CD4-positive, CD25-positive, alpha-beta regulatory T cell (primary cell): ENCODE results near the gene RIN3. TPM values are rescaled to one million over a fixed set of nuclear protein-coding genes. Genes with fewer than 3 reads are reported as not detected.

Source experiments
- ATAC-seq, 2 donors: fragments of 150-1000 bp; cut with Tn5 transposase; one replicate each; pipeline ENCODE4 v1.10.0; 2021; ENCODE audit warnings: low read depth in 2 of 2, moderate number of reproducible peaks in 2 of 2, moderate library complexity in 1 of 2
- DNase-seq, 3 donors: peaks; one replicate each; pipeline versions ENCODE4 v3.0.0 to v3.0.0-alpha.2; 2012 to 2022; ENCODE audit warnings: mixed read lengths in 1 of 3
- H3K27ac ChIP-seq: one replicate; pipeline ENCODE4 v1.7.0; 2013; ENCODE audit warnings: mild to moderate bottlenecking, low read length; ENCODE audit not compliant: insufficient read depth, poor library complexity, severe bottlenecking
- H3K27me3 ChIP-seq: one replicate; pipeline ENCODE4 v1.7.0; 2013; ENCODE audit warnings: low read length; ENCODE audit not compliant: control insufficient read depth, insufficient read depth
- H3K36me3 ChIP-seq: one replicate; pipeline ENCODE4 v1.7.0; 2013; ENCODE audit warnings: mild to moderate bottlenecking, low read length, moderate library complexity; ENCODE audit not compliant: control insufficient read depth, insufficient read depth
- H3K4me1 ChIP-seq: 2 replicates; pipeline ENCODE4 v1.7.0; 2013; ENCODE audit warnings: mild to moderate bottlenecking, low read length; ENCODE audit not compliant: insufficient read depth, control insufficient read depth, poor library complexity, severe bottlenecking
- H3K4me3 ChIP-seq: one replicate; pipeline ENCODE4 v1.7.0; 2013; ENCODE audit warnings: low read depth, mild to moderate bottlenecking, low read length, moderate library complexity
- H3K9me3 ChIP-seq, 2 experiments: 1 replicate in 1 of 2; 2 replicates in 1 of 2; pipeline ENCODE4 v1.7.0; 2013; ENCODE audit warnings: low read length in 2 of 2, mild to moderate bottlenecking in 1 of 2, moderate library complexity in 1 of 2; ENCODE audit not compliant: control insufficient read depth in 2 of 2
- H3K27ac Mint-ChIP-seq, 3 donors: one replicate each; pipeline ENCODE4 v1.8.0; 2020 to 2022; ENCODE audit warnings: mild to moderate bottlenecking in 3 of 3, mixed read lengths in 3 of 3, moderate library complexity in 2 of 3
- H3K27me3 Mint-ChIP-seq: one replicate; pipeline ENCODE4 v1.8.0; 2022; ENCODE audit warnings: mild to moderate bottlenecking, mixed read lengths
- H3K36me3 Mint-ChIP-seq: one replicate; pipeline ENCODE4 v1.8.0; 2020; ENCODE audit warnings: mixed read lengths
- H3K4me1 Mint-ChIP-seq, 4 donors: one replicate each; pipeline ENCODE4 v1.8.0; 2020 to 2022; ENCODE audit warnings: mixed read lengths in 4 of 4, mild to moderate bottlenecking in 1 of 4
- H3K4me3 Mint-ChIP-seq, 4 donors: one replicate each; pipeline ENCODE4 v1.8.0; 2020 to 2022; ENCODE audit warnings: mild to moderate bottlenecking in 4 of 4, mixed read lengths in 4 of 4, moderate library complexity in 3 of 4
- H3K9me3 Mint-ChIP-seq, 7 donors: one replicate each; pipeline ENCODE4 v1.8.0; 2020 to 2022; ENCODE audit warnings: mixed read lengths in 7 of 7, mild to moderate bottlenecking in 3 of 7, moderate library complexity in 2 of 7
- polyA plus RNA-seq, 4 donors: library from polyadenylated mRNA; unstranded; fragments of 300-500 nt; fragmentation: Illumina TruSeq; gene quantifications; one replicate each; pipeline ENCODE4 v1.2.3, GENCODE V29; 2021
- total RNA-seq: library from RNA; stranded (reverse); gene quantifications from one replicate; pipeline ENCODE4 v1.2.3, GENCODE V29; 2022

The RIN3 gene
- total and polyA plus RNA-seq, 5 donors from 2014 or later = 21.0 to 120 (median 25.0) TPM

GRCh38 chr14:92564344-92565039, 50.9 kb downstream of the RIN3 start:
- peaks cover 0 to 7% (median 3%) of the 10 kb centered on the region in 7 donors for H3K9me3 Mint-ChIP-seq
- H3K27me3 ChIP-seq = no peaks in the 10 kb centered on the region
- peak overlapping the region in 1 of 3 donors; percentile 11 for H3K27ac Mint-ChIP-seq
- H3K4me3 ChIP-seq = no peak overlapping the region
- peaks cover 5% of the 10 kb centered on the region for H3K36me3 Mint-ChIP-seq
- no peaks in the 10 kb centered on the region for H3K9me3 ChIP-seq
- no peaks in the 10 kb centered on the region for H3K36me3 ChIP-seq
- no peaks in the 10 kb centered on the region for H3K27me3 Mint-ChIP-seq
- ATAC-seq = no peak
- peaks cover 32% of the 10 kb centered on the region for H3K4me1 ChIP-seq
- DNase-seq = no peak
- H3K4me1 Mint-ChIP-seq = peaks cover 11 to 52% (median 32%) of the 10 kb centered on the region in 4 donors
- no peak overlapping the region for H3K27ac ChIP-seq
- H3K4me3 Mint-ChIP-seq = no peak overlapping the region

DNA sequence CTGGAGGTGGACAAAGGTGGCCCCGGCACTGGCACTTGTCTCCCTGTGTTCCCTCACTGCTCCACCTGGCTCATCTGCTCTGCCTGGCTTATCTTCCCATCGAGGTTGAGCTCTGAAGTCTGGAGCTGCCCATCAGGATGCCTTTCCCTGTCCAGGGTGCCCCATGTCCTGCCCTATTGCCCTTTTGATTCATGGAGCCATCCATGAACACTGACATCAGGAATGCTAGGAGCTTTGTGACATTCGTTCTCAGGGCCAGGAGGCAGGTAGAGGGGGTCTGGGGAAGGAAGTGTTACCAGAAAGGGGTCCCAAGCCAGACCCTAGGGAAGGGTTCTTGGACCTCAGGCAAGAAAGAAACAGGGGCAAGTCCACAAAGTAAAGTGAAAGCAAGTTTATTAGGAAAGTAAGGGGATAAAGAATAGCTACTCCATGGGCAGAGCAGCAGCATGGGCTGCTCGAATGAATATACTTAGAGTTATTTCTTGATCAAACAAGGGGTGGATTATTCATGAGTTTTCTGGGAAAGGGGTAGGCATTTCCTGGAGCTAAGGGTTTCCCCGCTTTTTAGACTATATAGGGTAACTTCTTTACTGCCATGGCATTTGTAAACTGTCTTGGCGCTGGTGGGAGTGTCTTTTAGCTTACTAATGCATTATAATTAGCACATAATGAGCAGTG, 51.6 kb downstream of the RIN3 start:
- peaks cover 0 to 7% (median 3%) of the 10 kb centered on the region in 7 donors for H3K9me3 Mint-ChIP-seq
- H3K27ac Mint-ChIP-seq = no peak overlapping the region
- DNase-seq (no peak), ATAC-seq (no peak)
- H3K4me1 Mint-ChIP-seq = peaks cover 12 to 51% (median 31%) of the 10 kb centered on the region in 4 donors
- Histone ChIP-seq H3K27ac (no peak overlapping the region), H3K9me3 (no peaks in the 10 kb centered on the region), H3K36me3 (no peaks in the 10 kb centered on the region), H3K4me1 (peaks cover 35% of the 10 kb centered on the region), H3K27me3 (no peaks in the 10 kb centered on the region), H3K4me3 (no peak overlapping the region)
- H3K27me3 Mint-ChIP-seq = no peaks in the 10 kb centered on the region
- H3K36me3 Mint-ChIP-seq = peaks cover 5% of the 10 kb centered on the region
- no peak overlapping the region for H3K4me3 Mint-ChIP-seq

- peaks cover 12 to 48% (median 29%) of the 10 kb centered on the region in 4 donors for H3K4me1 Mint-ChIP-seq
- ATAC-seq = no peak
- Histone ChIP-seq H3K27ac (no peak overlapping the region), H3K9me3 (no peaks in the 10 kb centered on the region), H3K4me1 (peaks cover 35% of the 10 kb centered on the region), H3K4me3 (no peak overlapping the region), H3K27me3 (no peaks in the 10 kb centered on the region), H3K36me3 (no peaks in the 10 kb centered on the region)
- peaks cover 0 to 7% (median 3%) of the 10 kb centered on the region in 7 donors for H3K9me3 Mint-ChIP-seq
- no peaks in the 10 kb centered on the region for H3K27me3 Mint-ChIP-seq
- no peak overlapping the region for H3K4me3 Mint-ChIP-seq
- peaks cover 5% of the 10 kb centered on the region for H3K36me3 Mint-ChIP-seq
- no peak overlapping the region for H3K27ac Mint-ChIP-seq
- DNase-seq = no peak
Observed at GRCh38 chr14:92565718-92566115, 52.1 kb downstream of the RIN3 start.

DNA sequence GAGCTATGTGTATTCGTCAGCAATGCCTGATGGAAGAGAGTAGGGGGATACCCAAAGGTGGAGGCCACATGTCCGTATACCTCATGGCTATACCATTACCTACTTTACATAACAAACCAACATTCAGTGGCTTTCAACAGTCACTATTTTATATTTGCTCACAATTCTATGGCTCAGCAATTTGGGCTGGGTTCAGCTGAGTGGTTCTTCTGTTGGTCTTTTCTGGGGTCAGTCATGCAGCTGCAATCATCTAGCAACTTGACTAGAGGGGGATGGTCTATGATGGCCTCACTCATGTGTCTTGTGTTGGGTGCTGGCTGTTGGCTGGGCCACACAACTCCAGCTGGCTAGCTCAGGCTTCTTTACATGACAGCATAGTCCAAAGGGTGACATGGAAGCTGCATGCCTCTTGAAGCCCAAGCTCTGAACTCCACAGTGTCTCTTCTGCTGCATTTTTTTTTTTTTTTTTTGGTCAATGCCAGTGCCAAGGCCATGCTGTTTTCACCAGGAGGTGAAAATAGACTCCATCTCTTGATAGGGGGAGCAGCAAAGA, 53.7 kb downstream of the RIN3 start:
- Histone ChIP-seq H3K9me3 (no peaks in the 10 kb centered on the region), H3K27ac (no peak overlapping the region), H3K36me3 (no peaks in the 10 kb centered on the region), H3K4me3 (no peak overlapping the region), H3K27me3 (no peaks in the 10 kb centered on the region), H3K4me1 (peaks cover 32% of the 10 kb centered on the region)
- H3K27ac Mint-ChIP-seq = no peak overlapping the region
- no peaks in the 10 kb centered on the region for H3K27me3 Mint-ChIP-seq
- H3K9me3 Mint-ChIP-seq = peaks cover 0 to 7% (median 3%) of the 10 kb centered on the region in 7 donors
- peaks cover 13 to 42% (median 29%) of the 10 kb centered on the region in 4 donors for H3K4me1 Mint-ChIP-seq
- no peak for DNase-seq
- peaks cover 5% of the 10 kb centered on the region for H3K36me3 Mint-ChIP-seq
- ATAC-seq = no peak
- H3K4me3 Mint-ChIP-seq = no peak overlapping the region

DNA sequence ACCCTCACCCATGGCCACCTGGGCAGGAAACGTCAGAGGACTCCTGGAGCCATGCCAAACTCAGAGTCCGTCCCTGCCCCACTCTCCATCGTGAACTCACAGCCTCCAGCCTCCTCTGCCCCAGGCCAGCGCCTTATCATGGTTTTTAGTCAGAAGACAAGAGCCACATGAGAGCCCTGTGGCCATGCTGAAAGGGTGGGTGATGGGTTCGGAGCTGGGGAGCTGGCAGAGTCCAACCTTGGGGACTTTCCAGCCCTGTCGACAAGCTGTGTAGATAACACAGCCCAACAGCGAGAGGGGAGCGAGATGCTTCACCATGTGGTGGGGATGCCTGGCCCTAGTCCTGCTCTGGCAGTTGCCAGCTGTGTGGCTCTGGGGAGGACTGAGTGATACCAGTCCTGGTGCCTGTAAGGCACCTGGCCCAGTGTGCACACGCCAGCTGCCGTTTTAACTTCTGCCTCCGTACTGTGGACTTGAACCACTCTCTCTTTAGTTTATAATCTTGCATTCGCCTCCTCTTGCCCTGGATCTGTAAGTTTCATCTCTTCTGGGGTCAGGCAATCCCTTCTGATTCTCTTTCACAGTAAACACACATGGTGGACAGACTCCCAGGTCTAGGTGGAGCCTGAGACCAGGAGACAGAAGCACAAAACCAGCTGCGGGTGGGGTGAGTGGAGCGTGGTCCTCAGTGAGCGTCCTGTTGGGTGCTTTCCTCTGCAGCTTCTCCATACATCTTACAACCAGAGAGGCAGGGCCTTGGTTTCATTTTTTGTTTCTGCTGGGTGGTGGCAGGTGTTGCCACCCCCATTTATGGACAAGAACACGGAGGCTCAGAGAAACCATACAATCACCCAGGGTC, 55.3 kb downstream of the RIN3 start:
- Mint-ChIP-seq H3K4me3 (peak overlapping the region; percentile 44 to 86 (median 79)), H3K27me3 (no peaks in the 10 kb centered on the region), H3K9me3 (peaks cover 0 to 7% (median 3%) of the 10 kb centered on the region in 7 donors), H3K36me3 (peaks cover 5% of the 10 kb centered on the region), H3K27ac (peak overlapping the region; percentile 75 to 99 (median 98)), H3K4me1 (peaks cover 8 to 27% (median 20%) of the 10 kb centered on the region in 4 donors)
- H3K27ac ChIP-seq = peak overlapping the region; percentile 54
- ATAC-seq = peak; percentile 63 to 70
- peaks cover 20% of the 10 kb centered on the region for H3K4me1 ChIP-seq
- H3K27me3 ChIP-seq = no peaks in the 10 kb centered on the region
- DNase-seq = peak; percentile 19 to 82 (median 34)
- peak overlapping the region; percentile 29 for H3K4me3 ChIP-seq
- no peaks in the 10 kb centered on the region for H3K9me3 ChIP-seq
- H3K36me3 ChIP-seq = no peaks in the 10 kb centered on the region

DNA sequence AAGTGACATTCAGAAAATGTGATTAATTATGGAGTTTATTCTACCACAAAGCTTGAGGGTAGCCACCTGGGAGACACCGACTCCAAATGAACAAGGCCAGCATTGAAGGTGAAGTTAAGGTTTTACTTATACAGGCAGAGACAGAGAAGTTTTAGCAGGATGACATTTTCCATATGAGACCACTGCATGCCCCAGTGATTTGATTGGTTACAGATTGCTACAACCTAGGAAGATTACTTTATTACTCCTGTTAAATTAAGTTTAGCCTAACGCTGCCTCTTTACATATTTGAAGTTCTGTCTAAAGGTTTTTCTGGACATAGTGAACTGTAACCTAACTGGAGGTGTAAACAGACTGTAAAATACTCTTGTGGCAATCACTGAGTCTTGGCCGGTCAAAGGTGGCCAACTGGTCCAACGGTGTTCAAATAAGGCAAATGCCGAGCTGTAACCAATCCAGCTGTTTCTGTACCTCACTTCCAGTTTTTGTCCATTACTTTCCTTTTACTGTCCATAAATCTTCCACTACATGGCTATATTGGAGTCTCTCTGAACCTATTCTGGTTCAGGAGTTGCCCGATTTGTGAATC, 57.2 kb downstream of the RIN3 start:
- no peak for DNase-seq
- H3K9me3 Mint-ChIP-seq = peaks cover 0 to 7% (median 3%) of the 10 kb centered on the region in 7 donors
- no peak overlapping the region for H3K4me3 ChIP-seq
- H3K27me3 Mint-ChIP-seq = no peaks in the 10 kb centered on the region
- H3K4me1 ChIP-seq = peaks cover 16% of the 10 kb centered on the region
- H3K36me3 Mint-ChIP-seq = peaks cover 5% of the 10 kb centered on the region
- H3K4me1 Mint-ChIP-seq = peaks cover 6 to 31% (median 24%) of the 10 kb centered on the region in 4 donors
- no peaks in the 10 kb centered on the region for H3K9me3 ChIP-seq
- no peak overlapping the region for H3K27ac ChIP-seq
- no peak overlapping the region for H3K4me3 Mint-ChIP-seq
- H3K27me3 ChIP-seq = no peaks in the 10 kb centered on the region
- no peak for ATAC-seq
- H3K27ac Mint-ChIP-seq = peak overlapping the region in 1 of 3 donors; percentile 56
- H3K36me3 ChIP-seq = no peaks in the 10 kb centered on the region

- Histone ChIP-seq H3K27me3 (no peaks in the 10 kb centered on the region), H3K4me1 (peaks cover 21% of the 10 kb centered on the region), H3K27ac (no peak overlapping the region), H3K36me3 (no peaks in the 10 kb centered on the region), H3K9me3 (no peaks in the 10 kb centered on the region), H3K4me3 (no peak overlapping the region)
- peaks cover 6 to 41% (median 29%) of the 10 kb centered on the region in 4 donors for H3K4me1 Mint-ChIP-seq
- no peak for DNase-seq
- H3K9me3 Mint-ChIP-seq = peaks cover 0 to 4% (median 2%) of the 10 kb centered on the region in 7 donors
- no peak overlapping the region for H3K4me3 Mint-ChIP-seq
- no peak for ATAC-seq
- H3K27ac Mint-ChIP-seq = no peak overlapping the region
- peaks cover 5% of the 10 kb centered on the region for H3K36me3 Mint-ChIP-seq
- no peaks in the 10 kb centered on the region for H3K27me3 Mint-ChIP-seq
Observed at GRCh38 chr14:92572050-92572449, 58.5 kb downstream of the RIN3 start.
